NCI-H748 (cell line): ENCODE measurements around the gene ZC3H18.
A peak's percentile ranks its signal among the peaks of the same experiment; 100 is the strongest.

Experiments used
- DNase-seq: peaks from one replicate; lab custom pipeline; 2025; ENCODE audit not compliant: unreplicated experiment; lab: John Stamatoyannopoulos, UW

The ZC3H18 gene

GRCh38 chr16:88671806-88672205, 101.6 kb downstream of the ZC3H18 start:
- no peak for DNase-seq

DNA sequence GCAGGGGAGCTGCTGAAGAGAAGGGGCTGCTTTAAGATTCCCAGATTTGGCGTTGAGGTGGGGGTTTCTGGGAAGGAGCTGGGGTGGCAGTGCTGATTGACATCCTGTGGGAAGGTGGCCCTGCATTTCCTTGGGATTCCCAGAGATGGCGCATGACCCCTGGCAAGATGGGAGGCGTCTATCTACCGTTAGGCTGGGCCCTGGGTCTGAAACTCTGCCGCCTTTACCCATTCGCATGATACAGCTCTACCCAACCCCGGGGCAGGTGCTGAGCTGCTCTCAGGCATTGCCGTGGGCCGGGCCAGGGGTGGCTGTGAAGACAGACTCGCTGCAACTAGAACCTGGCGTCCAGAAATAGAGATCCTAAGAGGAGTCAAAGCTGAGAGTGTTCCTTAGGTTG, 102.6 kb downstream of the ZC3H18 start:
- peak; percentile 19 for DNase-seq

GRCh38 chr16:88673716-88674379, 103.6 kb downstream of the ZC3H18 start:
- DNase-seq = no peak

- no peak for DNase-seq
Measured at GRCh38 chr16:88676502-88677242, 106.5 kb downstream of the ZC3H18 start.

GRCh38 chr16:88677721-88678120, 107.5 kb downstream of the ZC3H18 start:
- no peak for DNase-seq

DNA sequence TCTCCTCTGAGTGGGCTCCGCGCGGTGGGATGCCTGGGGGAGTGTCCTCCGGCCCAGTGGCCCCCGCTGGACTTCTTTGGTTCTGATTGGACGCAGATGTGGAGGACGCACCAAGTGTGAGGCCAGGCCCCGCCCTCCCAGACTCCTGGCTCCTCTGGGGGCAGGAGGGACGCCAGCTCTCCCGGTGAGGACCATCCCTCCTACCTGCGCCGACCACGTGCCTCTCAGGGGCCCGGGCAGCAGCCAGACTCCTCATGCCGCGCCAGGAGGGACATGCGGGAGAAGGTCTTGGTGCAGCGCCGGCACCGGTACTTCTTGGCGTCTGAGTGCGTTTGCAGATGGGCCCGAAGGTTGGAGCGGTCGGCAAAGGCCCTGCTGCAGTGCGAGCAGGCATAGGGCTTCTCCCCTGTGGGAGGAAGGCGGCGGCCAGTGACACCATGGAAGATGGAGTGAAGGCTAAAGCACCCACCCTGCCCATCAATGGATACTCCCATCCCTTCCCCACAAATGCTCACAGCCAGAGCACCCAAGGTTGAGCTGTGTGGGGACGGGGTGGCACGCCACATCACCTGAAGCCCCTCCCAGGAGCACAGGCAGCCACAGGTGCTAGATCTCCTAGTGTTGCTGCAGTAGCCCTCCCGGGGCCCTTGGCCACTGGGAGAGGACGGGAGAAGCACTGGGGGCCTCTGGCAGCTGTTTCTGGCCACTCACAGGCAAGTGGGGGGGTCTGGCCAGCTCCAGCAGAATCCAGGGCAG, 108.2 kb downstream of the ZC3H18 start:
- no peak for DNase-seq

DNA sequence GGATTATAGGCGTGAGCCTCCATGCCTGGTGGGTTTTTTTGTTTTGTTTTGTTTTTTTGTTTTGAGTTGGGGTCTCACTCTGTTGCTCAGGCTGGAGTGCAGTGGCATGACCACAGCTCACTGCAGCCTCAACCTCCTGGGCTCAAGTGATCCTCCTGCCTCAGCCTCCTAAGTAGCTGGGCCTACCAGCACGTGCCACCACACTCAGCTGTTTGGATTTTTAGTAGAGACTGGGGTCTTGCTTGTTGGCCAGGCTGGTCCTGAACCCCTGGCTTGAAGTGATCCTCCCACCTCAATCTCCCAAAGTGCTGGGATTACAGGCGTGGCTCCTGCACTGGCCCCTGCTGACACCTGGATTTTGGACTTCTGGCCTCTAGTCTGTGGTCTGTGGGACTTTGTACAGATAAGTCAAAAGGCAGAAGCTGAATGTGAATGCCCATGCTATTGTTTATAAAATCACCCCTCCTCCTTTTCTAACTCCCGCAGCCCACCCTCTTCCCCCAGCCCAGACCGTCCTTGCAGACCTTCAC, 110.4 kb downstream of the ZC3H18 start:
- DNase-seq = no peak

DNA sequence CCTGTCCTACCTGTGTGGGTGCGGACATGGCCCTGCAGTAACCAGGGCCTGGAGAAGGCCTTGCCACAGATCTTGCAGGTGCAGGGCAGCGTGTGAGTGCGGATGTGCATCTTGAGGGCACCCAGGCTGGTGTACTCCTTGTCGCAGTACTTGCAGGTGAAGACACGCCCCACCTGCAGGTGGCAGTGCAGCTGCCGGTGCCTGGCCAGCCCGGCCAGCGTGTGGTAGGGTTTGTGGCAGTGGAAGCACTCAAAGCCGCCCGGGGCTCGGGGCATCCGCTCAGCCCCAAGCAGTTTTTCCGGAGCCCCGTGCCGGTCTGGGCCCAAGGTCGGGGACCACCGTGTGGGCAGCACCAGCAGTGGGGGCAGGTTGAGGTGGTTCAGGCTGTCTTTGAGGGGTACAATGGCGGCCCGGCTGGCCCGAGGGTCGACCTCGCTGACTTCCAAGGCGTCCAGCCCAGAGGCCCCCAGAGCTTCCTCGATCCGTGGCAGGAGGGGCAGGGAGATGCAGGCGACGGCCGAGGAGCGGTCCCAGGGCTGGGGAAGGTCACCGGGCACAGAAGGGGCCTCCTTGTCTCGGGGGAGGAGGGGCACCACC, 111.0 kb downstream of the ZC3H18 start:
- DNase-seq = peak; percentile 34
